K562 (cell line): Measurements from ENCODE around the gene PTAR1. TPM values are rescaled to one million over a fixed set of nuclear protein-coding genes. Genes with fewer than 3 reads are reported as not detected.

Source experiments
- JUN ChIP-seq, 2 experiments: sonication (generic) in 1 of 2; formaldehyde crosslinking in 1 of 2; IDR thresholded peaks; 2 replicates each; pipeline versions ENCODE4 v1.6.1 to v1.8.0; 2012 to 2022; ENCODE audit warnings: borderline replicate concordance in 2 of 2, mild to moderate bottlenecking in 2 of 2, improper control_type of control experiment in 1 of 2, low read depth in 1 of 2, low read length in 1 of 2, missing genetic modification reagents in 1 of 2
- L3MBTL2 ChIP-seq: fragments of 450-650 bp; IDR thresholded peaks from 2 replicates; pipeline ENCODE4 v1.6.1; 2016; ENCODE audit warnings: mild to moderate bottlenecking, moderate library complexity
- MECOM ChIP-seq: fragments of 250-450 bp; sonication (Bioruptor Pico); IDR thresholded peaks from 2 replicates; pipeline ENCODE4 v1.8.0; 2022; ENCODE audit warnings: inconsistent platforms
- RFX1 ChIP-seq: fragments of 450-650 bp; IDR thresholded peaks from 2 replicates; pipeline ENCODE4 v1.6.1; 2016; ENCODE audit warnings: mild to moderate bottlenecking, moderate library complexity
- SLC30A9 ChIP-seq: fragments of 250-450 bp; sonication (Bioruptor Pico); IDR thresholded peaks from 2 replicates; pipeline ENCODE4 v1.8.0; 2022; ENCODE audit warnings: mild to moderate bottlenecking, moderate library complexity
- SMARCB1 ChIP-seq: IDR thresholded peaks from 2 replicates; pipeline ENCODE4 v1.6.1; 2011; ENCODE audit warnings: improper control_type of control experiment, low read depth; ENCODE audit not compliant: insufficient read length
- SMC3 ChIP-seq: conservative IDR thresholded peaks from 2 replicates; pipeline ENCODE4 v1.6.1; 2011; ENCODE audit warnings: low read depth, low read length, improper control_type of control experiment; ENCODE audit not compliant: insufficient read depth
- TCFL5 ChIP-seq: fragments of 250-450 bp; sonication (Bioruptor Pico); conservative IDR thresholded peaks from 2 replicates; pipeline ENCODE4 v1.6.1; 2021; ENCODE audit warnings: mild to moderate bottlenecking, moderate library complexity, matching md5 sums
- ZC3H8 ChIP-seq: fragments of 450-650 bp; IDR thresholded peaks from 2 replicates; pipeline ENCODE4 v1.6.1; 2017
- ZNF431 ChIP-seq: sonication (generic); formaldehyde crosslinking; IDR thresholded peaks from 2 replicates; pipeline ENCODE4 v1.8.0; 2022; ENCODE audit warnings: mild to moderate bottlenecking, missing genetic modification reagents
- polyA plus RNA-seq, 8 experiments: library from polyadenylated mRNA; depleted of rRNA in 4 of 8; stranded (reverse) in 5 of 8; unstranded in 3 of 8; fragments of >200 nt; fragmentation: Nextera tagmentation in 2 of 8; fragmentation: Illumina TruSeq in 1 of 8; extraction: Ambion mirVana in 2 of 8; extraction: Trizol in 1 of 8; gene quantifications; 2 replicates each; pipeline versions ENCODE4 v1.2.1 to v1.2.3, GENCODE V29; 2011 to 2014; ENCODE audit warnings: inconsistent platforms in 1 of 8, missing spikeins in 1 of 8
- total RNA-seq, 7 experiments: library from RNA; depleted of rRNA in 6 of 7; stranded (reverse); fragments of >200 nt in 6 of 7; fragmentation: Illumina TruSeq in 2 of 7; extraction: Trizol in 2 of 7; gene quantifications; 2 replicates each; pipeline versions ENCODE4 v1.2.1 to v1.2.3, GENCODE V29; 2011 to 2021; ENCODE audit warnings: low replicate concordance in 1 of 7
- TF ChIP-seq, protein P1 (sequence below), 2 experiments: fragments of 450-650 bp in 1 of 2; IDR thresholded peaks; 2 replicates each; pipeline ENCODE4 v1.6.1; 2011 to 2017; ENCODE audit warnings: low read depth in 2 of 2, antibody characterized with exemption in 1 of 2, borderline replicate concordance in 1 of 2, low read length in 1 of 2, mild to moderate bottlenecking in 1 of 2, mixed read lengths in 1 of 2; ENCODE audit not compliant: control insufficient read depth in 1 of 2
- TF ChIP-seq, protein P2 (sequence below): IDR thresholded peaks from 2 replicates; pipeline ENCODE4 v1.6.1; 2011; ENCODE audit warnings: borderline replicate concordance, low read depth, mild to moderate bottlenecking, moderate library complexity, low read length; ENCODE audit not compliant: insufficient read depth, poor library complexity, severe bottlenecking
- TF ChIP-seq, protein P3 (sequence below): fragments of 450-650 bp; formaldehyde crosslinking; conservative IDR thresholded peaks from 2 replicates; pipeline ENCODE4 v1.4.0; 2022; ENCODE audit warnings: mild to moderate bottlenecking, missing genetic modification characterization
- TF ChIP-seq, protein P4 (sequence below): IDR thresholded peaks from 3 replicates; pipeline ENCODE4 v1.6.1; 2011; ENCODE audit warnings: borderline replicate concordance, mild to moderate bottlenecking, moderate library complexity; ENCODE audit not compliant: insufficient read length; ENCODE audit errors: extremely low read depth

The PTAR1 gene
- total and polyA plus RNA-seq, 9 of the 15 experiments (the other 6 are each of a cell fraction or from before 2014, with no cell fraction given), result 10.1 to 48.0 (median 28.0) TPM

DNA sequence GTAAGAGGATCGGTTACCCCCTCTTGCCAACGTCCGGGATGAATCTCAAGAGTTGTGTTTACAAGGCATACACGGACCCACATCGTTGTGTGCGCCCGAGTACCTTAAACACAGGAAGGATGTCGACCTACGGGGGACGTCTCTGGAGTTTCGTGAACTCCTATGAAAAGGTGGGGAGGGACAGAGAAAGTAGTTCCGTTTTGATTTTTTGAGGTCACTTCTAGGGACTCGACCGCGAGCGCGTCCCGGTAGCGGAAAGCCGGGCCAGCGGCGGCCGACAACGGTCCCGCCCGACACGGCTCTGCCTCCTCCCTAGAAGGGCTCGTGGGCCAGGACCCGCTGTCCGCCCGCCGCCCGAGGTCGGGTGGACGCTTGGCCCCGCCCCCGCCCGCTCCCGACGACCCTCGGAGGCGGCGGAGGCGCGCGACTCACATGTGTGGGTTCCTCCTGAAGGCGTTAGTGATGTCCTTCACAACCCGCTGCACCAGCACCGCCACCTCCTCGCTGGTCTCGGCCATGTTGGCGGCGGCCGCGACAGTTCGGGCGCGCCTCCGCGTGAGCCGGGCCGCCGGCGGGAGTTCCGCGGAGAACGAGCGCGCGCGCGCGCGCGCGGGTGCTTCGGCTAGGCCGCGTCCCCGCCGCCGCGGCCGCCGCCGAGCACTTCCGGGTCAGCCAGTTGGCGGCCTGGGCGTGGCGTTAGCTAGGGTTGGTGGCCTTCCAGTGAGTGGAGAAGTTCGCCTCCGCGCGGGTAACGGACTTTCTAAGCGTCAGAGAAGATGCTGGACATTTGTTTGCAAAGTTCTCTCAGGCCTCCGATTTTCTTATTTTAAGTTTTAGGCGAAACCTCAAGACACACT, at the start of gene PTAR1 (continued):
- no peak for TF ChIP-seq MECOM
- TF ChIP-seq, protein P1, sequence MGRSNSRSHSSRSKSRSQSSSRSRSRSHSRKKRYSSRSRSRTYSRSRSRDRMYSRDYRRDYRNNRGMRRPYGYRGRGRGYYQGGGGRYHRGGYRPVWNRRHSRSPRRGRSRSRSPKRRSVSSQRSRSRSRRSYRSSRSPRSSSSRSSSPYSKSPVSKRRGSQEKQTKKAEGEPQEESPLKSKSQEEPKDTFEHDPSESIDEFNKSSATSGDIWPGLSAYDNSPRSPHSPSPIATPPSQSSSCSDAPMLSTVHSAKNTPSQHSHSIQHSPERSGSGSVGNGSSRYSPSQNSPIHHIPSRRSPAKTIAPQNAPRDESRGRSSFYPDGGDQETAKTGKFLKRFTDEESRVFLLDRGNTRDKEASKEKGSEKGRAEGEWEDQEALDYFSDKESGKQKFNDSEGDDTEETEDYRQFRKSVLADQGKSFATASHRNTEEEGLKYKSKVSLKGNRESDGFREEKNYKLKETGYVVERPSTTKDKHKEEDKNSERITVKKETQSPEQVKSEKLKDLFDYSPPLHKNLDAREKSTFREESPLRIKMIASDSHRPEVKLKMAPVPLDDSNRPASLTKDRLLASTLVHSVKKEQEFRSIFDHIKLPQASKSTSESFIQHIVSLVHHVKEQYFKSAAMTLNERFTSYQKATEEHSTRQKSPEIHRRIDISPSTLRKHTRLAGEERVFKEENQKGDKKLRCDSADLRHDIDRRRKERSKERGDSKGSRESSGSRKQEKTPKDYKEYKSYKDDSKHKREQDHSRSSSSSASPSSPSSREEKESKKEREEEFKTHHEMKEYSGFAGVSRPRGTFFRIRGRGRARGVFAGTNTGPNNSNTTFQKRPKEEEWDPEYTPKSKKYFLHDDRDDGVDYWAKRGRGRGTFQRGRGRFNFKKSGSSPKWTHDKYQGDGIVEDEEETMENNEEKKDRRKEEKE (IDR thresholded peaks at IDR 0.05; ENCODE audit: borderline replicate concordance in 1 of 2, control insufficient read depth in 1 of 2, low read depth in 2 of 2, low read length in 1 of 2), result no peak
- TF ChIP-seq, protein P2, sequence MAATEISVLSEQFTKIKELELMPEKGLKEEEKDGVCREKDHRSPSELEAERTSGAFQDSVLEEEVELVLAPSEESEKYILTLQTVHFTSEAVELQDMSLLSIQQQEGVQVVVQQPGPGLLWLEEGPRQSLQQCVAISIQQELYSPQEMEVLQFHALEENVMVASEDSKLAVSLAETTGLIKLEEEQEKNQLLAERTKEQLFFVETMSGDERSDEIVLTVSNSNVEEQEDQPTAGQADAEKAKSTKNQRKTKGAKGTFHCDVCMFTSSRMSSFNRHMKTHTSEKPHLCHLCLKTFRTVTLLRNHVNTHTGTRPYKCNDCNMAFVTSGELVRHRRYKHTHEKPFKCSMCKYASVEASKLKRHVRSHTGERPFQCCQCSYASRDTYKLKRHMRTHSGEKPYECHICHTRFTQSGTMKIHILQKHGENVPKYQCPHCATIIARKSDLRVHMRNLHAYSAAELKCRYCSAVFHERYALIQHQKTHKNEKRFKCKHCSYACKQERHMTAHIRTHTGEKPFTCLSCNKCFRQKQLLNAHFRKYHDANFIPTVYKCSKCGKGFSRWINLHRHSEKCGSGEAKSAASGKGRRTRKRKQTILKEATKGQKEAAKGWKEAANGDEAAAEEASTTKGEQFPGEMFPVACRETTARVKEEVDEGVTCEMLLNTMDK, result no peak
- TF ChIP-seq, protein P3, sequence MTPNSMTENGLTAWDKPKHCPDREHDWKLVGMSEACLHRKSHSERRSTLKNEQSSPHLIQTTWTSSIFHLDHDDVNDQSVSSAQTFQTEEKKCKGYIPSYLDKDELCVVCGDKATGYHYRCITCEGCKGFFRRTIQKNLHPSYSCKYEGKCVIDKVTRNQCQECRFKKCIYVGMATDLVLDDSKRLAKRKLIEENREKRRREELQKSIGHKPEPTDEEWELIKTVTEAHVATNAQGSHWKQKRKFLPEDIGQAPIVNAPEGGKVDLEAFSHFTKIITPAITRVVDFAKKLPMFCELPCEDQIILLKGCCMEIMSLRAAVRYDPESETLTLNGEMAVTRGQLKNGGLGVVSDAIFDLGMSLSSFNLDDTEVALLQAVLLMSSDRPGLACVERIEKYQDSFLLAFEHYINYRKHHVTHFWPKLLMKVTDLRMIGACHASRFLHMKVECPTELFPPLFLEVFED, result no peak
- no peak for TF ChIP-seq ZC3H8
- TF ChIP-seq ZNF431 (CRISPR knock-in tag), result no peak
- no peak for TF ChIP-seq SMARCB1
- TF ChIP-seq, protein P4, sequence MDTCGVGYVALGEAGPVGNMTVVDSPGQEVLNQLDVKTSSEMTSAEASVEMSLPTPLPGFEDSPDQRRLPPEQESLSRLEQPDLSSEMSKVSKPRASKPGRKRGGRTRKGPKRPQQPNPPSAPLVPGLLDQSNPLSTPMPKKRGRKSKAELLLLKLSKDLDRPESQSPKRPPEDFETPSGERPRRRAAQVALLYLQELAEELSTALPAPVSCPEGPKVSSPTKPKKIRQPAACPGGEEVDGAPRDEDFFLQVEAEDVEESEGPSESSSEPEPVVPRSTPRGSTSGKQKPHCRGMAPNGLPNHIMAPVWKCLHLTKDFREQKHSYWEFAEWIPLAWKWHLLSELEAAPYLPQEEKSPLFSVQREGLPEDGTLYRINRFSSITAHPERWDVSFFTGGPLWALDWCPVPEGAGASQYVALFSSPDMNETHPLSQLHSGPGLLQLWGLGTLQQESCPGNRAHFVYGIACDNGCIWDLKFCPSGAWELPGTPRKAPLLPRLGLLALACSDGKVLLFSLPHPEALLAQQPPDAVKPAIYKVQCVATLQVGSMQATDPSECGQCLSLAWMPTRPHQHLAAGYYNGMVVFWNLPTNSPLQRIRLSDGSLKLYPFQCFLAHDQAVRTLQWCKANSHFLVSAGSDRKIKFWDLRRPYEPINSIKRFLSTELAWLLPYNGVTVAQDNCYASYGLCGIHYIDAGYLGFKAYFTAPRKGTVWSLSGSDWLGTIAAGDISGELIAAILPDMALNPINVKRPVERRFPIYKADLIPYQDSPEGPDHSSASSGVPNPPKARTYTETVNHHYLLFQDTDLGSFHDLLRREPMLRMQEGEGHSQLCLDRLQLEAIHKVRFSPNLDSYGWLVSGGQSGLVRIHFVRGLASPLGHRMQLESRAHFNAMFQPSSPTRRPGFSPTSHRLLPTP, result no peak
- no peak for TF ChIP-seq TCFL5
- no peak for TF ChIP-seq SLC30A9
- no peak for TF ChIP-seq SMC3
- TF ChIP-seq RFX1, result no peak
- no peak for TF ChIP-seq JUN (IDR thresholded peaks at IDR 0.05; ENCODE audit: borderline replicate concordance, low read depth, low read length)
- TF ChIP-seq JUN (CRISPR knock-in tag; IDR thresholded peaks at IDR 0.05; ENCODE audit: borderline replicate concordance), result no peak
- TF ChIP-seq L3MBTL2, result 0 out of 2 replicates have a peak, but pooled peaks have one; percentile 20
